K562 (cell line): ENCODE results near the gene IL27RA. TPM values are rescaled to one million over a fixed set of nuclear protein-coding genes. Genes with fewer than 3 reads are reported as not detected.

Experiments used
- C11orf30 ChIP-seq: fragments of 450-650 bp; IDR thresholded peaks from 2 replicates; pipeline ENCODE4 v1.6.1; 2016; ENCODE audit warnings: low read depth, mild to moderate bottlenecking
- E2F3 ChIP-seq: fragments of 250-450 bp; sonication (Bioruptor Pico); IDR thresholded peaks from 2 replicates; pipeline ENCODE4 v1.4.0; 2020; ENCODE audit warnings: mild to moderate bottlenecking
- HCFC1 ChIP-seq: IDR thresholded peaks from 2 replicates; pipeline ENCODE4 v1.6.1; 2012; ENCODE audit warnings: low read depth, low read length, improper control_type of control experiment
- NCOA2 ChIP-seq, 2 experiments: fragments of 450-650 bp; IDR thresholded peaks; 2 replicates each; pipeline ENCODE4 v1.6.1; 2018; ENCODE audit warnings: mild to moderate bottlenecking in 2 of 2, moderate library complexity in 1 of 2; ENCODE audit not compliant: partially characterized antibody in 2 of 2
- PYGO2 ChIP-seq: fragments of 450-650 bp; IDR thresholded peaks from 2 replicates; pipeline ENCODE4 v1.6.1; 2016; ENCODE audit warnings: mild to moderate bottlenecking, missing genetic modification characterization, moderate library complexity, missing compliant biosample characterization
- RFX1 ChIP-seq: fragments of 450-650 bp; IDR thresholded peaks from 2 replicates; pipeline ENCODE4 v1.6.1; 2016; ENCODE audit warnings: mild to moderate bottlenecking, moderate library complexity
- SRSF1 ChIP-seq: fragments of 200-400 bp; formaldehyde crosslinking; IDR thresholded peaks from 2 replicates; pipeline ENCODE4 v1.6.1; 2017; ENCODE audit warnings: mild to moderate bottlenecking, low read depth, low read length, moderate library complexity
- TRIM24 ChIP-seq, 2 experiments: fragments of 450-650 bp; IDR thresholded peaks; 2 replicates each; pipeline ENCODE4 v1.6.1; 2016
- ZNF23 ChIP-seq: fragments of 250-450 bp; sonication (Bioruptor Pico); IDR thresholded peaks from 2 replicates; pipeline ENCODE4 v1.4.0; 2020; ENCODE audit warnings: mild to moderate bottlenecking
- ZNF239 ChIP-seq: fragments of 250-450 bp; sonication (Bioruptor Pico); IDR thresholded peaks from 2 replicates; pipeline ENCODE4 v1.4.0; 2020; ENCODE audit warnings: mild to moderate bottlenecking
- polyA plus RNA-seq, 8 experiments: library from polyadenylated mRNA; depleted of rRNA in 4 of 8; stranded (reverse) in 5 of 8; unstranded in 3 of 8; fragments of >200 nt; fragmentation: Nextera tagmentation in 2 of 8; fragmentation: Illumina TruSeq in 1 of 8; extraction: Ambion mirVana in 2 of 8; extraction: Trizol in 1 of 8; gene quantifications; 2 replicates each; pipeline versions ENCODE4 v1.2.1 to v1.2.3, GENCODE V29; 2011 to 2014; ENCODE audit warnings: inconsistent platforms in 1 of 8, missing spikeins in 1 of 8
- total RNA-seq, 7 experiments: library from RNA; depleted of rRNA in 6 of 7; stranded (reverse); fragments of >200 nt in 6 of 7; fragmentation: Illumina TruSeq in 2 of 7; extraction: Trizol in 2 of 7; gene quantifications; 2 replicates each; pipeline versions ENCODE4 v1.2.1 to v1.2.3, GENCODE V29; 2011 to 2021; ENCODE audit warnings: low replicate concordance in 1 of 7
- TF ChIP-seq, protein P1 (sequence below): fragments of 450-650 bp; IDR thresholded peaks from 2 replicates; pipeline ENCODE4 v1.6.1; 2016; ENCODE audit warnings: low read depth
- TF ChIP-seq, protein P2 (sequence below): fragments of 450-650 bp; formaldehyde crosslinking; IDR thresholded peaks from 2 replicates; pipeline ENCODE4 v1.4.0; 2022; ENCODE audit warnings: missing genetic modification characterization

Gene IL27RA
- total and polyA plus RNA-seq, 9 of the 15 experiments (the other 6 are each of a cell fraction or from before 2014, with no cell fraction given) = 1.9 to 15.9 (median 12.0) TPM

DNA sequence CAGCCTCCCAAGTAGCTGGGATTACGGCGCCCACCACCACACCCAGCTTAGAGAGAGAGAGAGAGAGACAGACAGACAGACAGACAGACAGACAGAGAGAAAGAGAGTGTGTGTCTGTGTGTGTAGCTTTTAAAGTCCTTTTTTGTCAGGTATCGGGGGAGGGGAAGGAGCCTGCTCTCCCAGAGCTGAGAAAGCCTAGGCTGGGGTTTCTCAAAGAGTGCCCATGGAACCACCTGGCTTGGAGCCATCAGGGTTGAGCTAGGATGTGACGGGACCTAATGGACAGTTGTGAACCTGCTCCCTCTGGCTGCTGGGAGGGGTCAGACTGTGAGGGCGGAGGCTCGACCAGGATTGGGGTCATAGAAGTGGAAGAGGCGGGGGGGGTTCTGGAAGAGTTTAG lies 42.1 kb upstream of the IL27RA start (continued):
- TF ChIP-seq, protein P1, sequence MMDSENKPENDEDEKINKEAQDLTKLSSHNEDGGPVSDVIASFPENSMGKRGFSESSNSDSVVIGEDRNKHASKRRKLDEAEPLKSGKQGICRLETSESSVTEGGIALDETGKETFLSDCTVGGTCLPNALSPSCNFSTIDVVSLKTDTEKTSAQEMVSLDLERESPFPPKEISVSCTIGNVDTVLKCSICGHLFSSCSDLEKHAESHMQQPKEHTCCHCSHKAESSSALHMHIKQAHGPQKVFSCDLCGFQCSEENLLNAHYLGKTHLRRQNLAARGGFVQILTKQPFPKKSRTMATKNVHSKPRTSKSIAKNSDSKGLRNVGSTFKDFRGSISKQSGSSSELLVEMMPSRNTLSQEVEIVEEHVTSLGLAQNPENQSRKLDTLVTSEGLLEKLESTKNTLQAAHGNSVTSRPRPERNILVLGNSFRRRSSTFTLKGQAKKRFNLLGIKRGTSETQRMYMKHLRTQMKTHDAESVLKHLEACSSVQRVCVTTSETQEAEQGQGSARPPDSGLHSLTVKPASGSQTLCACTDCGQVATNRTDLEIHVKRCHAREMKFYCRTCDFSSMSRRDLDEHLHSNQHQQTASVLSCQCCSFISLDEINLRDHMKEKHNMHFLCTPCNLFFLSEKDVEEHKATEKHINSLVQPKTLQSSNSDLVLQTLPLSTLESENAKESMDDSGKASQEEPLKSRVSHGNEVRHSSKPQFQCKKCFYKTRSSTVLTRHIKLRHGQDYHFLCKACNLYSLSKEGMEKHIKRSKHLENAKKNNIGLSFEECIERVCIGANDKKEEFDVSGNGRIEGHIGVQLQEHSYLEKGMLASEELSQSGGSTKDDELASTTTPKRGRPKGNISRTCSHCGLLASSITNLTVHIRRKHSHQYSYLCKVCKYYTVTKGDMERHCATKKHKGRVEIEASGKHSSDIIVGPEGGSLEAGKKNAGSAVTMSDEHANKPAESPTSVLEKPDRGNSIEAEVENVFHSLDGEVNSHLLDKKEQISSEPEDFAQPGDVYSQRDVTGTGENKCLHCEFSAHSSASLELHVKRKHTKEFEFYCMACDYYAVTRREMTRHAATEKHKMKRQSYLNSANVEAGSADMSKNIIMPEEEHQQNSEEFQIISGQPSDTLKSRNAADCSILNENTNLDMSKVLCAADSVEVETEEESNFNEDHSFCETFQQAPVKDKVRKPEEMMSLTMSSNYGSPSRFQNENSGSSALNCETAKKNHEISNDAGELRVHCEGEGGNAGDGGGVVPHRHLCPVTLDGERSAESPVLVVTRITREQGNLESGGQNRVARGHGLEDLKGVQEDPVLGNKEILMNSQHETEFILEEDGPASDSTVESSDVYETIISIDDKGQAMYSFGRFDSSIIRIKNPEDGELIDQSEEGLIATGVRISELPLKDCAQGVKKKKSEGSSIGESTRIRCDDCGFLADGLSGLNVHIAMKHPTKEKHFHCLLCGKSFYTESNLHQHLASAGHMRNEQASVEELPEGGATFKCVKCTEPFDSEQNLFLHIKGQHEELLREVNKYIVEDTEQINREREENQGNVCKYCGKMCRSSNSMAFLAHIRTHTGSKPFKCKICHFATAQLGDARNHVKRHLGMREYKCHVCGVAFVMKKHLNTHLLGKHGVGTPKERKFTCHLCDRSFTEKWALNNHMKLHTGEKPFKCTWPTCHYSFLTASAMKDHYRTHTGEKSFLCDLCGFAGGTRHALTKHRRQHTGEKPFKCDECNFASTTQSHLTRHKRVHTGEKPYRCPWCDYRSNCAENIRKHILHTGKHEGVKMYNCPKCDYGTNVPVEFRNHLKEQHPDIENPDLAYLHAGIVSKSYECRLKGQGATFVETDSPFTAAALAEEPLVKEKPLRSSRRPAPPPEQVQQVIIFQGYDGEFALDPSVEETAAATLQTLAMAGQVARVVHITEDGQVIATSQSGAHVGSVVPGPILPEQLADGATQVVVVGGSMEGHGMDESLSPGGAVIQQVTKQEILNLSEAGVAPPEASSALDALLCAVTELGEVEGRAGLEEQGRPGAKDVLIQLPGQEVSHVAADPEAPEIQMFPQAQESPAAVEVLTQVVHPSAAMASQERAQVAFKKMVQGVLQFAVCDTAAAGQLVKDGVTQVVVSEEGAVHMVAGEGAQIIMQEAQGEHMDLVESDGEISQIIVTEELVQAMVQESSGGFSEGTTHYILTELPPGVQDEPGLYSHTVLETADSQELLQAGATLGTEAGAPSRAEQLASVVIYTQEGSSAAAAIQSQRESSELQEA = no peak
- TF ChIP-seq, protein P2, sequence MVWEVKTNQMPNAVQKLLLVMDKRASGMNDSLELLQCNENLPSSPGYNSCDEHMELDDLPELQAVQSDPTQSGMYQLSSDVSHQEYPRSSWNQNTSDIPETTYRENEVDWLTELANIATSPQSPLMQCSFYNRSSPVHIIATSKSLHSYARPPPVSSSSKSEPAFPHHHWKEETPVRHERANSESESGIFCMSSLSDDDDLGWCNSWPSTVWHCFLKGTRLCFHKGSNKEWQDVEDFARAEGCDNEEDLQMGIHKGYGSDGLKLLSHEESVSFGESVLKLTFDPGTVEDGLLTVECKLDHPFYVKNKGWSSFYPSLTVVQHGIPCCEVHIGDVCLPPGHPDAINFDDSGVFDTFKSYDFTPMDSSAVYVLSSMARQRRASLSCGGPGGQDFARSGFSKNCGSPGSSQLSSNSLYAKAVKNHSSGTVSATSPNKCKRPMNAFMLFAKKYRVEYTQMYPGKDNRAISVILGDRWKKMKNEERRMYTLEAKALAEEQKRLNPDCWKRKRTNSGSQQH = no peak
- TF ChIP-seq RFX1 (no peak), SRSF1 (no peak), ZNF23 (CRISPR knock-in tag) (no peak), E2F3 (no peak), PYGO2 (tag) (no peak), TRIM24 (IDR thresholded peaks at IDR 0.05) (no peak), HCFC1 (no peak), ZNF239 (CRISPR knock-in tag) (no peak), NCOA2 (IDR thresholded peaks at IDR 0.05; ENCODE audit: partially characterized antibody in 2 of 2) (no peak), C11orf30 (no peak)
